ENCODE measurements around the gene PLEKHM3. TPM values are rescaled to one million over a fixed set of nuclear protein-coding genes. Genes with fewer than 3 reads are reported as not detected.

PLEKHM3 gene
- total and polyA plus RNA-seq, 2 of the 13 experiments (the other 11 are each of a cell fraction or from before 2014, with no cell fraction given), result 4.5 to 4.7 TPM

DNA sequence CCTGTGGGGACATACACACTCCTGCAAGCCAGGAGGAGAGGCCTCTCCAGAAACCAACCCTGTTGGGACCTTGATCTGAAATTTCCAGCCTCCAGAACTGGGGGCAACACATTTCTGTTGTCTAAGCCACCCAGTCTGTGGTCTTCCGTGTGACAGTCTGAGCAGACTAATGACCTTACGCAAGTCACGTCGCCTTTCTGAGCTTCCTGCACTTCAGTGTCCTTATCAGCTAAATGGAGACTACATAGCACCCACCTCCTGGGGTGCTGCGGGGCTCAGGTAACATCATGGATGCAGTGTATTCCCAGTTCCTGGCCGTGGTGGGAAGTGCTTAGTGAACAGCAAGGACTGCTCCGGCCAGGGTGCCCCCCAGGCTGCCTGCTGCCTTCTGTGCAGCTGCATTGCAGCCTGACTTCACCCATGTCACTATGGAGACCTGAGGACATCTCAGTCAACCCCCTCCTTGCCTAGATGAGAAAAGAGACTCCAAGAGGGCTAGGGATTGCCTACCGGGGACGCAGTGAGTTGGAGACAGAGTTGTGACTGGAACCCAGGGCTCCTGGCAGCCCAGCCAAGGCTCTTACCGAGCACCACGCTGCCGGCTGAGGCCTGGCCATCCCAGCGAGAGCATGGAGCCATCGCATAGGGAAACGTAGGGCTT is 194.4 kb downstream of the PLEKHM3 start (continued):
- TF ChIP-seq, protein P1, sequence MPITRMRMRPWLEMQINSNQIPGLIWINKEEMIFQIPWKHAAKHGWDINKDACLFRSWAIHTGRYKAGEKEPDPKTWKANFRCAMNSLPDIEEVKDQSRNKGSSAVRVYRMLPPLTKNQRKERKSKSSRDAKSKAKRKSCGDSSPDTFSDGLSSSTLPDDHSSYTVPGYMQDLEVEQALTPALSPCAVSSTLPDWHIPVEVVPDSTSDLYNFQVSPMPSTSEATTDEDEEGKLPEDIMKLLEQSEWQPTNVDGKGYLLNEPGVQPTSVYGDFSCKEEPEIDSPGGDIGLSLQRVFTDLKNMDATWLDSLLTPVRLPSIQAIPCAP (CRISPR knock-in tag; IDR thresholded peaks at IDR 0.05; ENCODE audit: low read depth), result no peak
- TF ChIP-seq, protein P2, sequence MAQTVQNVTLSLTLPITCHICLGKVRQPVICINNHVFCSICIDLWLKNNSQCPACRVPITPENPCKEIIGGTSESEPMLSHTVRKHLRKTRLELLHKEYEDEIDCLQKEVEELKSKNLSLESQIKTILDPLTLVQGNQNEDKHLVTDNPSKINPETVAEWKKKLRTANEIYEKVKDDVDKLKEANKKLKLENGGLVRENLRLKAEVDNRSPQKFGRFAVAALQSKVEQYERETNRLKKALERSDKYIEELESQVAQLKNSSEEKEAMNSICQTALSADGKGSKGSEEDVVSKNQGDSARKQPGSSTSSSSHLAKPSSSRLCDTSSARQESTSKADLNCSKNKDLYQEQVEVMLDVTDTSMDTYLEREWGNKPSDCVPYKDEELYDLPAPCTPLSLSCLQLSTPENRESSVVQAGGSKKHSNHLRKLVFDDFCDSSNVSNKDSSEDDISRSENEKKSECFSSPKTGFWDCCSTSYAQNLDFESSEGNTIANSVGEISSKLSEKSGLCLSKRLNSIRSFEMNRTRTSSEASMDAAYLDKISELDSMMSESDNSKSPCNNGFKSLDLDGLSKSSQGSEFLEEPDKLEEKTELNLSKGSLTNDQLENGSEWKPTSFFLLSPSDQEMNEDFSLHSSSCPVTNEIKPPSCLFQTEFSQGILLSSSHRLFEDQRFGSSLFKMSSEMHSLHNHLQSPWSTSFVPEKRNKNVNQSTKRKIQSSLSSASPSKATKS (CRISPR knock-in tag; IDR thresholded peaks at IDR 0.05), result no peak
- TF ChIP-seq HCFC1 (IDR thresholded peaks at IDR 0.05; ENCODE audit: low read depth, low read length) (no peak), HOXA7 (CRISPR knock-in tag; IDR thresholded peaks at IDR 0.05) (no peak), DPF2 (CRISPR knock-in tag; IDR thresholded peaks at IDR 0.05; ENCODE audit: borderline replicate concordance, low read depth) (peak; percentile 66), MIER2 (CRISPR knock-in tag; IDR thresholded peaks at IDR 0.05) (no peak), ZNF282 (IDR thresholded peaks at IDR 0.05; ENCODE audit: partially characterized antibody) (no peak), KAT2B (IDR thresholded peaks at IDR 0.05; ENCODE audit: borderline replicate concordance, low read depth, low read length) (no peak), ZNF256 (CRISPR knock-in tag; conservative IDR thresholded peaks at IDR 0.05) (no peak), BHLHE40 (IDR thresholded peaks at IDR 0.05; ENCODE audit: low read length) (no peak), ZFAT (CRISPR knock-in tag; conservative IDR thresholded peaks at IDR 0.05) (no peak), CBX2 (IDR thresholded peaks at IDR 0.05; ENCODE audit: low read depth, low read length) (no peak), CBX2 (CRISPR knock-in tag; IDR thresholded peaks at IDR 0.05; ENCODE audit: low read depth) (no peak), BORCS8-MEF2B (CRISPR knock-in tag; IDR thresholded peaks at IDR 0.05) (no peak), SATB2 (CRISPR knock-in tag; IDR thresholded peaks at IDR 0.05) (no peak), ZBTB3 (CRISPR knock-in tag; IDR thresholded peaks at IDR 0.05; ENCODE audit: borderline replicate concordance, low read depth) (no peak), ZNF577 (CRISPR knock-in tag; IDR thresholded peaks at IDR 0.05; ENCODE audit: borderline replicate concordance, low read depth) (no peak)
- TF ChIP-seq, protein P3, sequence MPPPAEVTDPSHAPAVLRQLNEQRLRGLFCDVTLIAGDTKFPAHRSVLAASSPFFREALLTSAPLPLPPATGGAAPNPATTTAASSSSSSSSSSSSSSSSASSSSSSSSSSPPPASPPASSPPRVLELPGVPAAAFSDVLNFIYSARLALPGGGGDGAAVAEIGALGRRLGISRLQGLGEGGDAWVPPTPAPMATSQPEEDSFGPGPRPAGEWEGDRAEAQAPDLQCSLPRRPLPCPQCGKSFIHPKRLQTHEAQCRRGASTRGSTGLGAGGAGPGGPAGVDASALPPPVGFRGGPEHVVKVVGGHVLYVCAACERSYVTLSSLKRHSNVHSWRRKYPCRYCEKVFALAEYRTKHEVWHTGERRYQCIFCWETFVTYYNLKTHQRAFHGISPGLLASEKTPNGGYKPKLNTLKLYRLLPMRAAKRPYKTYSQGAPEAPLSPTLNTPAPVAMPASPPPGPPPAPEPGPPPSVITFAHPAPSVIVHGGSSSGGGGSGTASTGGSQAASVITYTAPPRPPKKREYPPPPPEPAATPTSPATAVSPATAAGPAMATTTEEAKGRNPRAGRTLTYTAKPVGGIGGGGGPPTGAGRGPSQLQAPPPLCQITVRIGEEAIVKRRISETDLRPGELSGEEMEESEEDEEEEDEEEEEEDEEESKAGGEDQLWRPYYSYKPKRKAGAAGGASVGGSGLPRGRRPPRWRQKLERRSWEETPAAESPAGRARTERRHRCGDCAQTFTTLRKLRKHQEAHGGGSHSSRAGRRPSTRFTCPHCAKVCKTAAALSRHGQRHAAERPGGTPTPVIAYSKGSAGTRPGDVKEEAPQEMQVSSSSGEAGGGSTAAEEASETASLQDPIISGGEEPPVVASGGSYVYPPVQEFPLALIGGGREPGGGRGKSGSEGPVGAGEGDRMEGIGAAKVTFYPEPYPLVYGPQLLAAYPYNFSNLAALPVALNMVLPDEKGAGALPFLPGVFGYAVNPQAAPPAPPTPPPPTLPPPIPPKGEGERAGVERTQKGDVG (CRISPR knock-in tag; IDR thresholded peaks at IDR 0.05; ENCODE audit: borderline replicate concordance), result no peak; the same call in 1 of the 2 replicates
- TF ChIP-seq, protein P4, sequence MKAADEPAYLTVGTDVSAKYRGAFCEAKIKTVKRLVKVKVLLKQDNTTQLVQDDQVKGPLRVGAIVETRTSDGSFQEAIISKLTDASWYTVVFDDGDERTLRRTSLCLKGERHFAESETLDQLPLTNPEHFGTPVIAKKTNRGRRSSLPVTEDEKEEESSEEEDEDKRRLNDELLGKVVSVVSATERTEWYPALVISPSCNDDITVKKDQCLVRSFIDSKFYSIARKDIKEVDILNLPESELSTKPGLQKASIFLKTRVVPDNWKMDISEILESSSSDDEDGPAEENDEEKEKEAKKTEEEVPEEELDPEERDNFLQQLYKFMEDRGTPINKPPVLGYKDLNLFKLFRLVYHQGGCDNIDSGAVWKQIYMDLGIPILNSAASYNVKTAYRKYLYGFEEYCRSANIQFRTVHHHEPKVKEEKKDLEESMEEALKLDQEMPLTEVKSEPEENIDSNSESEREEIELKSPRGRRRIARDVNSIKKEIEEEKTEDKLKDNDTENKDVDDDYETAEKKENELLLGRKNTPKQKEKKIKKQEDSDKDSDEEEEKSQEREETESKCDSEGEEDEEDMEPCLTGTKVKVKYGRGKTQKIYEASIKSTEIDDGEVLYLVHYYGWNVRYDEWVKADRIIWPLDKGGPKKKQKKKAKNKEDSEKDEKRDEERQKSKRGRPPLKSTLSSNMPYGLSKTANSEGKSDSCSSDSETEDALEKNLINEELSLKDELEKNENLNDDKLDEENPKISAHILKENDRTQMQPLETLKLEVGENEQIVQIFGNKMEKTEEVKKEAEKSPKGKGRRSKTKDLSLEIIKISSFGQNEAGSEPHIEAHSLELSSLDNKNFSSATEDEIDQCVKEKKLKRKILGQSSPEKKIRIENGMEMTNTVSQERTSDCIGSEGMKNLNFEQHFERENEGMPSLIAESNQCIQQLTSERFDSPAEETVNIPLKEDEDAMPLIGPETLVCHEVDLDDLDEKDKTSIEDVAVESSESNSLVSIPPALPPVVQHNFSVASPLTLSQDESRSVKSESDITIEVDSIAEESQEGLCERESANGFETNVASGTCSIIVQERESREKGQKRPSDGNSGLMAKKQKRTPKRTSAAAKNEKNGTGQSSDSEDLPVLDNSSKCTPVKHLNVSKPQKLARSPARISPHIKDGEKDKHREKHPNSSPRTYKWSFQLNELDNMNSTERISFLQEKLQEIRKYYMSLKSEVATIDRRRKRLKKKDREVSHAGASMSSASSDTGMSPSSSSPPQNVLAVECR (CRISPR knock-in tag; IDR thresholded peaks at IDR 0.05; ENCODE audit: borderline replicate concordance), result no peak

All from HepG2 (cell line).